Measurements from ENCODE around the gene ABLIM3.

Gene ABLIM3

GRCh38 chr5:149138182-149138923, 2.9 kb upstream of the ABLIM3 start:
- TF ChIP-seq CTCF (IDR thresholded peaks at IDR 0.05; ENCODE audit: control insufficient read depth, extremely low read depth, insufficient read depth) = no peak
- no peak overlapping the region for H3K4me3 ChIP-seq (ENCODE audit: low read depth, low read length)
- no peak for DNase-seq (ENCODE audit: low read depth)

GRCh38 chr5:149140197-149141002, 893 bp upstream of the ABLIM3 start:
- no peak for TF ChIP-seq CTCF (IDR thresholded peaks at IDR 0.05; ENCODE audit: control insufficient read depth, extremely low read depth, insufficient read depth)
- no peak for DNase-seq (ENCODE audit: low read depth)
- H3K4me3 ChIP-seq (ENCODE audit: low read depth, low read length) = no peak overlapping the region

- no peak for DNase-seq (ENCODE audit: low read depth)
- peak overlapping the region; percentile 42 for H3K4me3 ChIP-seq (ENCODE audit: low read depth, low read length)
- no peak for TF ChIP-seq CTCF (IDR thresholded peaks at IDR 0.05; ENCODE audit: control insufficient read depth, extremely low read depth, insufficient read depth)
Observed at GRCh38 chr5:149141957-149142851, 911 bp downstream of the ABLIM3 start.

GRCh38 chr5:149143470-149143869, 2.2 kb downstream of the ABLIM3 start:
- DNase-seq (ENCODE audit: low read depth) = no peak
- TF ChIP-seq CTCF (IDR thresholded peaks at IDR 0.05; ENCODE audit: control insufficient read depth, extremely low read depth, insufficient read depth) = no peak
- H3K4me3 ChIP-seq (ENCODE audit: low read depth, low read length) = no peak overlapping the region

- TF ChIP-seq CTCF (IDR thresholded peaks at IDR 0.05; ENCODE audit: control insufficient read depth, extremely low read depth, insufficient read depth) = no peak
- H3K4me3 ChIP-seq (ENCODE audit: low read depth, low read length) = no peak overlapping the region
- DNase-seq (ENCODE audit: low read depth) = no peak
Observed at GRCh38 chr5:149144637-149145036, 3.3 kb downstream of the ABLIM3 start.

- TF ChIP-seq CTCF (IDR thresholded peaks at IDR 0.05; ENCODE audit: control insufficient read depth, extremely low read depth, insufficient read depth) = no peak
- no peak overlapping the region for H3K4me3 ChIP-seq (ENCODE audit: low read depth, low read length)
- DNase-seq (ENCODE audit: low read depth) = no peak
Observed at GRCh38 chr5:149145138-149145537, 3.8 kb downstream of the ABLIM3 start.
